GM12892 (cell line): ENCODE results near the gene PIGV.

Experiments used
- POLR2A ChIP-seq: IDR thresholded peaks from 2 replicates; pipeline ENCODE4 v1.6.1; 2011; ENCODE audit warnings: low read depth, low read length, control low read depth
- POLR2AphosphoS5 ChIP-seq: IDR thresholded peaks from 2 replicates; pipeline ENCODE4 v1.6.1; 2011; ENCODE audit warnings: low read depth, low read length, control low read depth
- TAF1 ChIP-seq: IDR thresholded peaks from 2 replicates; pipeline ENCODE4 v1.6.1; 2011; ENCODE audit warnings: low read depth, mild to moderate bottlenecking, control low read depth, low read length, borderline replicate concordance

- no peak for TF ChIP-seq POLR2A
- no peak for TF ChIP-seq TAF1
- no peak for TF ChIP-seq POLR2AphosphoS5
Observed at GRCh38 chr1:26799479-26800142, 11.9 kb downstream of the PIGV start.
